ENCODE results near the gene SSH2.
"Not testable (repeated sequence)": the region's sequence is repeated elsewhere in the genome, so short reads cannot be mapped to it uniquely, and the experiment has no call there.

The SSH2 gene

GRCh38 chr17:29693751-29694150 lies 236.3 kb downstream of the SSH2 start:
- Histone ChIP-seq H3K9ac (ENCODE audit: insufficient read length) (no peak overlapping the region), H3K27ac (no peak overlapping the region)
- TF ChIP-seq FOXP2 (optimal IDR thresholded peaks at IDR 0.05; ENCODE audit: control extremely low read depth, extremely low read length, insufficient read depth) (no peak), EZH2 (IDR thresholded peaks at IDR 0.05) (no peak), POLR2AphosphoS5 (IDR thresholded peaks at IDR 0.05; ENCODE audit: borderline replicate concordance, low read depth, low read length) (no peak)

DNA sequence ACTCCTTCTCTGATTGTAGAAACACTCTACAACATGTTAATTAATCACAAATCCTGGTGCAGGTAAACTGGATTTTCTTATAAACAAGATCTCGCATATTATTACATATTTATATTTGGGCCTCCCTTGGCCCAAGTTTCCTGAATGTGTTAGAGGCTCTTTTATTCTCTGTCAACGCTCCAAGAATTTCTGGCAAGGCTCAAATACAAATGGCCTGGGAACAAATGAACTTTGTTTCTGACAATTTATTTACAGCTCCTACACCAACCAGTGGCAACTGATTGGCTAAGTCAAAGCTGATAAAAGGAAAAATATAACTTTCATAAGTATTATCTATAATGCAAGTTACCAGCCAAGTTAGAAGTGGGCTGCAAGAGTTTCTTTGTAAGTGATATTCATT lies 242.4 kb downstream of the SSH2 start:
- no peak overlapping the region for H3K27ac ChIP-seq
- no peaks in the 10 kb centered on the region for H3K36me3 ChIP-seq (ENCODE audit: insufficient read depth, low read length)
- no peak overlapping the region for H3K4me3 ChIP-seq
- DNase-seq (ENCODE audit: low read depth, low spot score) = no peak
- TF ChIP-seq FOXP2 (optimal IDR thresholded peaks at IDR 0.05; ENCODE audit: control extremely low read depth, extremely low read length, insufficient read depth) (no peak), POLR2AphosphoS5 (IDR thresholded peaks at IDR 0.05; ENCODE audit: borderline replicate concordance, low read depth, low read length) (no peak), EZH2 (IDR thresholded peaks at IDR 0.05) (no peak)
- no peaks in the 10 kb centered on the region for H3K9me3 ChIP-seq (ENCODE audit: low read depth, low read length)
- no peak overlapping the region for H3K9ac ChIP-seq (ENCODE audit: insufficient read length)

More at GRCh38 chr17:29693751-29694150, 236.3 kb downstream of the SSH2 start:
- Histone ChIP-seq H3K4me3 (no peak overlapping the region), H3K9me3 (ENCODE audit: low read depth, low read length) (no peaks in the 10 kb centered on the region), H3K36me3 (ENCODE audit: insufficient read depth, low read length) (0 out of 2 replicates have a peak, but pooled peaks cover 7% of the 10 kb centered on the region)
- DNase-seq (ENCODE audit: low read depth, low spot score) = no peak

- no peak overlapping the region for H3K27ac ChIP-seq
- no peaks in the 10 kb centered on the region for H3K36me3 ChIP-seq (ENCODE audit: insufficient read depth, low read length)
- H3K9ac ChIP-seq (ENCODE audit: insufficient read length) = no peak overlapping the region
- TF ChIP-seq POLR2AphosphoS5 (IDR thresholded peaks at IDR 0.05; ENCODE audit: borderline replicate concordance, low read depth, low read length) (no peak), FOXP2 (optimal IDR thresholded peaks at IDR 0.05; ENCODE audit: control extremely low read depth, extremely low read length, insufficient read depth) (no peak), EZH2 (IDR thresholded peaks at IDR 0.05) (no peak)
- no peak for DNase-seq (ENCODE audit: low read depth, low spot score)
- no peaks in the 10 kb centered on the region for H3K9me3 ChIP-seq (ENCODE audit: low read depth, low read length)
- no peak overlapping the region for H3K4me3 ChIP-seq
Measured at GRCh38 chr17:29686993-29687590, 242.9 kb downstream of the SSH2 start.

GRCh38 chr17:29683481-29683880 lies 246.5 kb downstream of the SSH2 start:
- no peak for DNase-seq (ENCODE audit: low read depth, low spot score)
- Histone ChIP-seq H3K27ac (peak overlapping the region; percentile 99), H3K9ac (ENCODE audit: insufficient read length) (no peak overlapping the region), H3K4me3 (peak overlapping the region; percentile 68), H3K36me3 (ENCODE audit: insufficient read depth, low read length) (no peaks in the 10 kb centered on the region), H3K9me3 (ENCODE audit: low read depth, low read length) (no peaks in the 10 kb centered on the region)
- no peak for TF ChIP-seq POLR2AphosphoS5 (IDR thresholded peaks at IDR 0.05; ENCODE audit: borderline replicate concordance, low read depth, low read length)
- TF ChIP-seq EZH2 (IDR thresholded peaks at IDR 0.05) = no peak
- no peak for TF ChIP-seq FOXP2 (optimal IDR thresholded peaks at IDR 0.05; ENCODE audit: control extremely low read depth, extremely low read length, insufficient read depth)

DNA sequence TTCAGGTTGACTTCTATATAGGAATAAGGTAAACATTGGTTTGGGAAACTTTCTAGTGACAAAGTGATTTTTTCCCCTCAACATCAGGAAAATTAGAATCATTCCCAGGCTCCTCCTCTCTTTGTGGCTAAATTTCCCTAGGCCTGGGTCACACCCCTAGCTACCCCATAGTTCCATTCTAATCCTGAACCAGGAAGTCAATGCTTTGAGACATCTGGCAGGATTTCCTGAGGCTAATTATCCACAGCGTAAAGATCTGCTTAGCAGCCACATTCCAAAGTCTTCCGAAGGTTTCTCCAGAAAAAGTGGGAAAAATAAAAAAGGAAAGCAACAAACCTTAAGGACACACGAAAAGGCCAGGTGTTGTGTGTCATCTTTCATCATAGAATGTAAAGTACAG lies 247.0 kb downstream of the SSH2 start:
- Histone ChIP-seq H3K36me3 (ENCODE audit: insufficient read depth, low read length) (no peaks in the 10 kb centered on the region), H3K9me3 (ENCODE audit: low read depth, low read length) (no peaks in the 10 kb centered on the region), H3K9ac (ENCODE audit: insufficient read length) (peak overlapping the region; percentile 68), H3K4me3 (peak overlapping the region; percentile 68), H3K27ac (peak overlapping the region; percentile 99)
- peak; percentile 80 for DNase-seq (ENCODE audit: low read depth, low spot score)
- no peak for TF ChIP-seq FOXP2 (optimal IDR thresholded peaks at IDR 0.05; ENCODE audit: control extremely low read depth, extremely low read length, insufficient read depth)
- no peak for TF ChIP-seq EZH2 (IDR thresholded peaks at IDR 0.05)
- no peak for TF ChIP-seq POLR2AphosphoS5 (IDR thresholded peaks at IDR 0.05; ENCODE audit: borderline replicate concordance, low read depth, low read length)

- no peaks in the 10 kb centered on the region for H3K9me3 ChIP-seq (ENCODE audit: low read depth, low read length)
- peak overlapping the region; percentile 99 for H3K27ac ChIP-seq
- no peaks in the 10 kb centered on the region for H3K36me3 ChIP-seq (ENCODE audit: insufficient read depth, low read length)
- no peak for TF ChIP-seq EZH2 (IDR thresholded peaks at IDR 0.05)
- no peak for TF ChIP-seq FOXP2 (optimal IDR thresholded peaks at IDR 0.05; ENCODE audit: control extremely low read depth, extremely low read length, insufficient read depth)
- no peak for TF ChIP-seq POLR2AphosphoS5 (IDR thresholded peaks at IDR 0.05; ENCODE audit: borderline replicate concordance, low read depth, low read length)
- peak overlapping the region; percentile 68 for H3K4me3 ChIP-seq
- peak overlapping the region; percentile 68 for H3K9ac ChIP-seq (ENCODE audit: insufficient read length)
- DNase-seq (ENCODE audit: low read depth, low spot score) = no peak
Measured at GRCh38 chr17:29682054-29682453, 248.0 kb downstream of the SSH2 start.

GRCh38 chr17:29677824-29678223 lies 252.2 kb downstream of the SSH2 start:
- H3K27ac ChIP-seq = peak overlapping the region; percentile 65
- no peak overlapping the region for H3K4me3 ChIP-seq
- TF ChIP-seq FOXP2 (optimal IDR thresholded peaks at IDR 0.05; ENCODE audit: control extremely low read depth, extremely low read length, insufficient read depth) (no peak), POLR2AphosphoS5 (IDR thresholded peaks at IDR 0.05; ENCODE audit: borderline replicate concordance, low read depth, low read length) (no peak), EZH2 (IDR thresholded peaks at IDR 0.05) (no peak)
- no peaks in the 10 kb centered on the region for H3K9me3 ChIP-seq (ENCODE audit: low read depth, low read length)
- no peak for DNase-seq (ENCODE audit: low read depth, low spot score)
- peaks cover 3% of the 10 kb centered on the region; the same call in 1 of the 2 replicates for H3K36me3 ChIP-seq (ENCODE audit: insufficient read depth, low read length)
- H3K9ac ChIP-seq (ENCODE audit: insufficient read length) = no peak overlapping the region

GRCh38 chr17:29677221-29677791 lies 252.7 kb downstream of the SSH2 start:
- H3K27ac ChIP-seq = peak overlapping the region; percentile 65
- no peak overlapping the region for H3K4me3 ChIP-seq
- DNase-seq (ENCODE audit: low read depth, low spot score) = no peak
- H3K36me3 ChIP-seq (ENCODE audit: insufficient read depth, low read length) = peaks cover 3% of the 10 kb centered on the region
- no peak overlapping the region for H3K9ac ChIP-seq (ENCODE audit: insufficient read length)
- TF ChIP-seq EZH2 (IDR thresholded peaks at IDR 0.05) = no peak
- TF ChIP-seq POLR2AphosphoS5 (IDR thresholded peaks at IDR 0.05; ENCODE audit: borderline replicate concordance, low read depth, low read length) = no peak
- TF ChIP-seq FOXP2 (optimal IDR thresholded peaks at IDR 0.05; ENCODE audit: control extremely low read depth, extremely low read length, insufficient read depth) = no peak
- no peaks in the 10 kb centered on the region for H3K9me3 ChIP-seq (ENCODE audit: low read depth, low read length)

GRCh38 chr17:29675961-29676360 lies 254.1 kb downstream of the SSH2 start:
- DNase-seq (ENCODE audit: low read depth, low spot score); H3K9ac ChIP-seq (ENCODE audit: insufficient read length); H3K9me3 ChIP-seq (ENCODE audit: low read depth, low read length); H3K4me3 ChIP-seq; H3K27ac ChIP-seq: not testable (repeated sequence)
- peaks cover 12% of the 10 kb centered on the region for H3K36me3 ChIP-seq (ENCODE audit: insufficient read depth, low read length)
